Activated CD4-positive, alpha-beta T cell treated with anti-CD3 and anti-CD28 coated beads, Interleukin-2, amount 50 U/mL, for 1 hour (primary cell): ENCODE data around the gene KLHL29.

ENCODE experiments used
- DNase-seq: peaks from one replicate; pipeline ENCODE4 v3.0.0-alpha.2; 2020

Gene KLHL29

GRCh38 chr2:23497536-23497935 lies 112.6 kb downstream of the KLHL29 start:
- DNase-seq: no peak

DNA sequence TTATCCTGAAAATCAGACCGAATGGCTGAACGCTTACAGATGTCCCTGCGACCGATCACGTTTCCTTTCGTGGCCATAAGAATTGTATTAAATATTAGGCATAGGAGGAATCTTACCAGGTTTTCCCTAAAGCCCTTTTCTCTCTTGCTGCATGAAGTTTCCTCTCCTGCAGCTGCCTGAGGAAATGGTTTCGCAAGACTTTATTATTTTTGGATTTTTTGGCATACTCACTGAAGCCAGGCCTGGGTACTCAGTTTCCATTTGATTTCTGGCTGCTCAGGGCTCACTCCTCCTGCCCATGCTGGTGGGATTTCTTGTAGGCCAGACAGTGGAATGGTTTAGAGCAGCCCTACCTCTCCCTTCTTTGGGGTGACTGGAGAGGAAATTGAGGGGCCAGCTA lies 114.0 kb downstream of the KLHL29 start:
- DNase-seq: no peak

- no peak for DNase-seq
These were observed 114.5 kb downstream of the KLHL29 start for GRCh38 chr2:23499439-23499838.

DNA sequence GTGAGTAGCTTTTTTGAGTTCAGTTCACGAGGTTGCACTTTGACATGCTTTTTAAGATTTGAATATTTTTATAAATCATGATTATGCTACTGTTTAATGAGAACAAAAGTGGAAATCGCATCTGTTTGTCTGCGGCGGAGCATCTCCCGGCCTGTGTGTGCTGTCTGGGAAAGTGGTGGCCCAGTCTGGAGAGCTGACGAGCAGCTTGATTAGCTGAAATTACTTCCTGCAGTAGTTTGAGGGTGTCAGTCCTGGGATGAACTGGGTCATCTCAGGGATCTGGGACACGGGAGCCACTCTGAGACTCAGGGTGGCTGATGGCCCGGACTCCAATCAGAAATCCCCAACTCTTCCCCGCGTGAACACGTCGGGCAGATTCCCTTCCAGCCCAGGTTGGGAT lies 115.9 kb downstream of the KLHL29 start:
- DNase-seq: no peak

DNA sequence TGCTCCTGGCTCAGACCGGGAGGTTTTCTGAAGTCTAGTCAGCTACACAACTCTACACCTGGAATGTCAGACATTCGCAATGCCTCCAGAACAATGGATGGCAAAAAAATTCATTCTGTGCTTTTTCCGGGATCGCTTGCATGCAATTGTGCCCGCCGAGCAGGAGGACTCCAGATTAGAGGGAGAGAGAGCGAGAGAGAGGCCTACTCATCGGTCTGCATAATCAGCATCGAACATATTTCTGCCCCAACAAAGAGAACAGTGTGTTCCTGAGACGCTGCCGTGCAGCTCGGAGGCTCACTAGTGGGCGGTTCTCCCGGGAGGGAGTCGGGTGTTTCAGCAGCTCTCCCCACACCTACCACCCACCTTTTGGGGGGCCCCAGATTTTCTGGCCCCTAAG lies 117.1 kb downstream of the KLHL29 start:
- DNase-seq: no peak

GRCh38 chr2:23503097-23503496 lies 118.1 kb downstream of the KLHL29 start:
- no peak for DNase-seq

- no peak for DNase-seq
These were observed 118.7 kb downstream of the KLHL29 start for GRCh38 chr2:23503682-23504081.

GRCh38 chr2:23504591-23504990 lies 119.6 kb downstream of the KLHL29 start:
- DNase-seq: no peak

- no peak for DNase-seq
These were observed 120.4 kb downstream of the KLHL29 start for GRCh38 chr2:23505218-23505983.

- DNase-seq: no peak
These were observed 121.0 kb downstream of the KLHL29 start for GRCh38 chr2:23505984-23506380.

DNA sequence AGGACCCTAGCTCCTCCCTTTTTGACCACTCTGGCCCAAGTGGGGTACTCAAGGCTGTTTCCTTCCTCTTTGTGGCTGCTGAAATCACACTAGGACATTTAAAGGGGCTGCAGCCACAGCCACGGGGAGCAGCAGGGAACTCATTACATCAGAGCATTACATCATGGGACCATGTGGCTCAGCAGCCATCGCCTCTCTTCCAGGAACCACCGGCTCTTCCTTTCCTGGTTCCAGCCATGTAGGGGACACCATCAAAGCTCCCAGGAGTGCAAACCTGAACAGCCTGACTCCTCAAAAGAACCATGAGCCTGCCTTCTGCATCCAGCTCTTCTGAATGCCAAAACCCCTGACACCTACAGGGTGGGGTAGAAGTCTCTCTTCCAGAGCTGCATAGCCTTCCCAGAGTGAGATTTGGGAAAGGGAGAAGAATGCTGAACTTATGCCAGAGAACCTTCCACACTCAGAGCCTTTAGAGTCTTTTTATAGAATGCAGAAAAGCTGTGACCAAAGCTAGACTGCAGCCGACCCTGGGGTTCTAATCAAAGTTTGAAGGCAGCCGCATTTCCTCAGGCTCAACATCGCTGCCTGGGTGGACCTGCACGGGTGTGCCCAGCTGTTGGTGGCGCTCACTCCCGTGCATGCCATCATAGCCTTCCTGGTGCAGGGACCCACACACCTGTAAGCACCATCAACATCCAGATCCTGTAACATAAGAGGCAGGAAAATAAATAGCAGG lies 121.7 kb downstream of the KLHL29 start:
- DNase-seq: no peak

GRCh38 chr2:23507267-23508065 lies 122.5 kb downstream of the KLHL29 start:
- no peak for DNase-seq

GRCh38 chr2:23508066-23508390 lies 123.0 kb downstream of the KLHL29 start:
- no peak for DNase-seq

DNA sequence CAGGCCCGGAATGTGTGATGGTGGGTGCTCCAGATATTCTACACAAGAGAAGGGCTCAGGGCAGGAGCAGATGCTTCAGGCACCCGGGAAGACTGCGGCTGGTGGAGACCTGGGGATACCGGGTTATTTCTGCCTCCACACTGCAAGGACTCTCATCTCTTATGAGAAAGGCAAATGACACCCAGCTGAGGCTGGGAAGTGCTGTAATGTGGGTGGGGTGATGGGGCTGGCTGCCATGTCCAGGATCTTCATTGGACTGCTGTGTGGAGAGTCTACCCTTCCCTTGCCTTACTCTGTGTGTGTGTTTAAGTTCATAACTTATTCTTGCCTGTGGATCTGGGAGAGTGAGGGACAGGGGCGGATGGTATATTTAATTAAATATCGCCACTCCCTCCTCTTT lies 124.1 kb downstream of the KLHL29 start:
- DNase-seq: no peak

DNA sequence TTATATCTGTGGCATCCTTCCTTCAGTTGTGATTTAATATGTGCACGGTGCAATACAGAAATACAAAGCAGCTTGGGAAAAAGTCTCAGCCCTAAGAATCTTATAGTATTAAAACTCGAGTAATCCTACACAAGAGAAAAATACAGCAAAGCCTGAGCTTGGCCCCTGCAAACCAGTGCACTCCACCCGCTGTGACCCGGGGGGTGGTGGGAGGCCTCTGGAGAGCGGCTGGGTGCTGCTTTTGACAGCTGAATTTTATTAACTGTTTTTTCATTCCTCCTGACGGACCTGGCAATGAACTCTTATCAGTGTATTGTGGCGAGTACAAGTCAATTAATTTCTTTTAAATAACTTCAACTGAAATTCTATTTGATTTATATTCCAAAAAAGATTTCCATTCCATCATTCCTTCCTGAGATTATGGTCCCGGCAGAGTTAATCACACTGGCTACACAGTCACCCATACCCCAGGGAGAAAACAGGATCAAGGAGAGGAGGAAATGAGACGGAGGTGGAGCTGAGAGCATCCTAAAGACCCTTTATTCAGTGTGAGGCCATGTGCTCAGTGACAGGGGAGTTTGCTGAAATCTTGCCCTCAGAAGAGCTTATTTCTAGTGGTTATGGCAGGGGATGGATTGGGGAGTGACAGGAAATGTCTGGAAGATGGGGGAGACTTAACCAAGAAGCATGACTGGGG lies 124.8 kb downstream of the KLHL29 start:
- DNase-seq: no peak

DNA sequence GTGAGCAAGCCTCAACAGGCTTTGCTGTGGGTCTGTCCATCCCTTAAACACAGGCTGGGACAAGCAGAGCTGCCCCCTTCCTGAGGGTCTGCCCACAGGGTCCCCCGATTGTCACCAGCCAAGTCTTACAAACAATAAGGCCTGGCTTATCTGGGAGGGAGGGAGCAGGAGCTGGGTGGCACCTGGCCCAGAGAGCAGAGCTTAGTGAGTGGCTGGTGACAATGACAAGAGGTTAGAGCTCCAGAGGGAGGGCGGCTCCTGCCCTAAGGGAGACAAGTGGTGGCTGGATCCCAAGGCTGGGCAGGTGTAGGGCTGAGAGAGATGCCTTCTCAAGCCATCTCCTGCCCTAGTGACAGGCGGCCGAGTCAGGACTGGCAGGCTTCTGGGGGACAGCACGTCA lies 125.5 kb downstream of the KLHL29 start:
- no peak for DNase-seq

DNA sequence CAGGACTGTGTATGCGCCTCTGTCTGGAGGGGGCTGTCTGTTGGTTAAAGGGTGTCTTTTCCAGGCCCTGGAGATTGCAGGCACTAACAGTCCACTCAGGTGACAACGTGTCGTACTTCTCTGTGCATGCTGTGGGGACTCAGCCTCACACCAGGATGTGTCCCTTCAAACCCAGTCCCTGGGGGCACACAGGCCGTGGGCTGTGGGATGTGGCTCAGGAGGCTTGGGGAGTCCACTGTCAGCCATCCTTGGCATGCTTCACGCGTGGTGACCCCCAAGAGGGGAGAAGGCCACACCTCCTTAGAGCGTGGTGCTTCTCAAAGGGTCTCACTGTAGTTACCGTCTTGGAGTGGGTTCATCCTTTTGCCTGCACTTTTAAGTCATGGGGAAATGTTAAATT lies 127.8 kb downstream of the KLHL29 start:
- no peak for DNase-seq

DNA sequence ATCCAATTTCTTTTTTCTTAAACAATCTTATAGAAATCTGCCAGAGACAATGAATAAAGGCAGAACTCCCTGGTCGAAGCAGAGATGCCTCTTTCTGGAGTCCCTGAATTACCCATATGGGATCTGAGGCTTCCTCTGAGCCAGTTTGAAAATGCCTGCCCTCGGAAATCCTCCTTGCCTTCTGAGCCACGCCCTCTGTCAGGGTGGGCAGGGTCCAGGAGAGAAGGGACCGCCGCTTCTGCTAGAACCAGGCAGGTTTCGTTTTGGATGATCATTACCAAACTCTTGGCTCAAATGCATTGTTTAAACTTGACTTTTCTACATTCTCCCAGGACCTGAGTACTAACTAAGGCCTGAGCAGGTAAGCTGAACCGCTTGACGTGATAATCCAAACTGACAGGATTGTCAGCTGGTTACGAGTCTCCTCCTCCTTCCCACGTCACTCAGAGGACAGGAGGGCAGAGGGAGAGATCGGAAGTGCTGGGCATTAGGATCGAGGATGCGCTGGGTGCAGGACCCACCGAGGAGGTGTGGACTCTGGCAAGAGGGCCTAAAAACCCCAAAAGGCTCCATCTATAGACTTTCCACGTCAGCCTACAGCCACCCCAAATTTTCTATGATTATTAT lies 128.4 kb downstream of the KLHL29 start:
- DNase-seq: no peak

DNA sequence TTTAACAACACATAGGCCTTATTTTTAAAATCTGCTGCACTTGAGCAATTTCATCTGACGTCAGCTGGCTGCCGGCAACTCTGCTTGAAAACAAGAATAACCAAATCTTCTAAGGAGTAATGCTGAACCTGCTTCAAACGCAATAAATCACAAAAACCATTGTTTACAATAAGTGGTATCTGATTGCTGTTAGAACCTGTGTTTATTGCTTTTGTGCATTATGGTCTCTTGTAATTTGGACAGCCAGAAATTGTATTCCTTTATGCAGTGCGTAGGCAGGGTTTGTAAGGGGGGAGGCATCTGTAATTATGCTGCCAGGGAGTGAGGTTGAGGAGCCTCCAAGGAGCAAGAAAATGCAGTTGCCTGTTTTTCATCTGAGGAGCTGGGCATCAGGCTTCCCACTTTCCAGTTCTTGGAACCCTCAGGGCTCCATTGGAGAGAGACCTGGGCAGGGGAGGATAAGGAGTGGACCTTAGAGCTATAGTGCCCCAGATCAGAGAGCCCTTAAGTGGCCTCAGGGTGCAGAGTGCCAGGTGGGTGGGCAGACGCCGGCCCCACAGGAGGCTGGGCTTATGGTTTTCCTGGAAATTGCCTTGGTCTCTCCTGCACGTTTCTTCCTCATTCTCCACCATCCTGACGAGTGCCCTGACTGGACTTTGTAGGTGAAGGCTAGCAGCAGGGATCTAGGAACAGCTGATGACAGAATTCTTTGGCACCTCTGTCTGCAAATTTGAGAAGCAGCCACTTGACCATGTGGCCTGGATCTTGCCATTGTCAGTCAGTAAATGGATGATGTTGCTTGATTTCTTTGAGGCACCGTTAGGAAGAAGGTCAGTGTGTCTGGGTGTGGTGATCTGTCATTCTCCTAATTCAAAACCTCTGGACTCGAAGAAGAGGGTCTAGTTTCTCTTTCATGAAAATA lies 129.2 kb downstream of the KLHL29 start:
- DNase-seq: no peak

GRCh38 chr2:23516520-23517256 lies 131.7 kb downstream of the KLHL29 start:
- DNase-seq: no peak
